Measurements from ENCODE around the gene PRKCSH. TPM values are rescaled to one million over a fixed set of nuclear protein-coding genes. Genes with fewer than 3 reads are reported as not detected.
"Not testable (repeated sequence)": the region's sequence is repeated elsewhere in the genome, so short reads cannot be mapped to it uniquely, and the experiment has no call there.

PRKCSH gene
- total RNA-seq, 2 donors from 2014 or later = 78.0 to 82.8 TPM

GRCh38 chr19:11456659-11457058 is 21.2 kb downstream of the PRKCSH start:
- Histone ChIP-seq H3K27ac (no peak overlapping the region), H3K4me3 (no peak overlapping the region), H3K4me1 (peaks cover 0 to 6% of the 10 kb centered on the region in 2 donors), H3K9me3 (no peaks in the 10 kb centered on the region), H3K36me3 (no peaks in the 10 kb centered on the region), H3K27me3 (no peaks in the 10 kb centered on the region)
- no peak for DNase-seq (ENCODE audit: low spot score)
- TF ChIP-seq, protein P1, sequence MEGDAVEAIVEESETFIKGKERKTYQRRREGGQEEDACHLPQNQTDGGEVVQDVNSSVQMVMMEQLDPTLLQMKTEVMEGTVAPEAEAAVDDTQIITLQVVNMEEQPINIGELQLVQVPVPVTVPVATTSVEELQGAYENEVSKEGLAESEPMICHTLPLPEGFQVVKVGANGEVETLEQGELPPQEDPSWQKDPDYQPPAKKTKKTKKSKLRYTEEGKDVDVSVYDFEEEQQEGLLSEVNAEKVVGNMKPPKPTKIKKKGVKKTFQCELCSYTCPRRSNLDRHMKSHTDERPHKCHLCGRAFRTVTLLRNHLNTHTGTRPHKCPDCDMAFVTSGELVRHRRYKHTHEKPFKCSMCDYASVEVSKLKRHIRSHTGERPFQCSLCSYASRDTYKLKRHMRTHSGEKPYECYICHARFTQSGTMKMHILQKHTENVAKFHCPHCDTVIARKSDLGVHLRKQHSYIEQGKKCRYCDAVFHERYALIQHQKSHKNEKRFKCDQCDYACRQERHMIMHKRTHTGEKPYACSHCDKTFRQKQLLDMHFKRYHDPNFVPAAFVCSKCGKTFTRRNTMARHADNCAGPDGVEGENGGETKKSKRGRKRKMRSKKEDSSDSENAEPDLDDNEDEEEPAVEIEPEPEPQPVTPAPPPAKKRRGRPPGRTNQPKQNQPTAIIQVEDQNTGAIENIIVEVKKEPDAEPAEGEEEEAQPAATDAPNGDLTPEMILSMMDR (IDR thresholded peaks at IDR 0.05) = no peak

GRCh38 chr19:11457115-11457514 is 21.7 kb downstream of the PRKCSH start:
- peaks cover 0 to 2% of the 10 kb centered on the region in 2 donors for H3K4me1 ChIP-seq

GRCh38 chr19:11457831-11458230 is 22.4 kb downstream of the PRKCSH start:
- TF ChIP-seq, protein P1 (IDR thresholded peaks at IDR 0.05) = no peak
- no peaks in the 10 kb centered on the region for H3K27me3 ChIP-seq

More at GRCh38 chr19:11457115-11457514, 21.7 kb downstream of the PRKCSH start:
- Histone ChIP-seq H3K36me3 (no peaks in the 10 kb centered on the region), H3K27me3 (no peaks in the 10 kb centered on the region), H3K27ac (no peak overlapping the region), H3K9me3 (no peaks in the 10 kb centered on the region), H3K4me3 (no peak overlapping the region)
- TF ChIP-seq, protein P1 (IDR thresholded peaks at IDR 0.05) = no peak
- no peak for DNase-seq (ENCODE audit: low spot score)

GRCh38 chr19:11458236-11458900 is 22.9 kb downstream of the PRKCSH start:
- Histone ChIP-seq H3K9me3 (no peaks in the 10 kb centered on the region), H3K36me3 (no peaks in the 10 kb centered on the region), H3K4me3 (no peak overlapping the region), H3K4me1 (no peaks in the 10 kb centered on the region), H3K27ac (no peak overlapping the region), H3K27me3 (no peaks in the 10 kb centered on the region)
- TF ChIP-seq, protein P1 (IDR thresholded peaks at IDR 0.05) = no peak
- no peak for DNase-seq (ENCODE audit: low spot score)

More at GRCh38 chr19:11457831-11458230, 22.4 kb downstream of the PRKCSH start:
- H3K4me3 ChIP-seq = no peak overlapping the region
- no peaks in the 10 kb centered on the region for H3K36me3 ChIP-seq
- H3K9me3 ChIP-seq = no peaks in the 10 kb centered on the region
- DNase-seq (ENCODE audit: low spot score) = no peak
- no peak overlapping the region for H3K27ac ChIP-seq
- no peaks in the 10 kb centered on the region for H3K4me1 ChIP-seq

DNA sequence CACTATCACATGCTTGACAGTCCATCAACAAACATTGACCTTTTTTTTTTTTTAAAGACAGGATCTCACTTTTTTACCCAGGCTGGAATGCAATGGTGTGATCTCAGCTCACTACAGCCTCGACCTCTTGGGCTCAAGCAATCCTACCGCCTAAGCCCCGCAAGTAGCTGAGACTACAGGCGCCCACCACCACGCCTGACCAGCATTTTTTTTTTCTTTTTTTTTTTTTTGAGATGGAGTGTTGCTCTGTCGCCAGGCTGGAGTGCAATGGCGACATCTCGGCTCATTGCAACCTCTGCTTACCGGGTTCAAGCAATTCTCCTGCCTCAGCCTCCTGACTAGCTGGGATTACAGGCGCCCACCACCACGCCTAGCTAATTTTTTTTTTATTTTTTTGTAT is 23.5 kb downstream of the PRKCSH start:
- H3K27ac ChIP-seq; H3K4me3 ChIP-seq; H3K9me3 ChIP-seq; H3K4me1 ChIP-seq; DNase-seq (ENCODE audit: low spot score); H3K36me3 ChIP-seq; H3K27me3 ChIP-seq: not testable (repeated sequence)

DNA sequence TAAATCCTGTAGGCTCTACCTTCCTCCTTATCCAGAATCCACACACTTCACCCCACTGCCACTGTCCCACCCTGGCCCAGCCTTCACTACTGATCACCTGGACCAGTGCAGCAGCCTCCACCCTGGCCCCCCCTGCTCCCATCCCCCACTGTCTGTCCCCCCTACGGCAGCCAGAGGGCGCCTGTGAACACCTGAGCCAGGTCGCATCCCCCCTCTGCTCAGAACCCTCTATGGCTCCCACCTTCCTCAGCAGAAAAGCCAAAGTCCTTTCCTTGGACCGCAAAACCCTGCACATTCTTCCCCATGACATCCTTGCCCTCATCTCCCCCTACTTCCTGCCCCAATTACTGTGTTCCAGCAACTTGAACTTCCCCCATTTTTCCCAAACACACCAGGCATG is 24.8 kb downstream of the PRKCSH start:
- no peak for DNase-seq (ENCODE audit: low spot score)
- Histone ChIP-seq H3K9me3 (no peaks in the 10 kb centered on the region), H3K27me3 (no peaks in the 10 kb centered on the region), H3K4me3 (no peak overlapping the region), H3K27ac (no peak overlapping the region), H3K36me3 (no peaks in the 10 kb centered on the region), H3K4me1 (no peaks in the 10 kb centered on the region)
- TF ChIP-seq, protein P1 (IDR thresholded peaks at IDR 0.05) = no peak

Measured in right atrium auricular region (tissue), 2 donors.